ENCODE data around the gene RGS7.

GRCh38 chr1:241308011-241308410, 49.0 kb downstream of the RGS7 start:
- TF ChIP-seq CTCF (IDR thresholded peaks at IDR 0.05; ENCODE audit: poor library complexity) (no peak), EZH2phosphoT487 (IDR thresholded peaks at IDR 0.05; ENCODE audit: low read depth, severe bottlenecking, unreplicated experiment) (no peak), EZH2 (IDR thresholded peaks at IDR 0.05; ENCODE audit: borderline replicate concordance) (no peak)

All from hepatocyte (in vitro differentiated cells).